ENCODE data around the gene CHMP3.
"Not testable (repeated sequence)": the region's sequence is repeated elsewhere in the genome, so short reads cannot be mapped to it uniquely, and the experiment has no call there.

Gene CHMP3

DNA sequence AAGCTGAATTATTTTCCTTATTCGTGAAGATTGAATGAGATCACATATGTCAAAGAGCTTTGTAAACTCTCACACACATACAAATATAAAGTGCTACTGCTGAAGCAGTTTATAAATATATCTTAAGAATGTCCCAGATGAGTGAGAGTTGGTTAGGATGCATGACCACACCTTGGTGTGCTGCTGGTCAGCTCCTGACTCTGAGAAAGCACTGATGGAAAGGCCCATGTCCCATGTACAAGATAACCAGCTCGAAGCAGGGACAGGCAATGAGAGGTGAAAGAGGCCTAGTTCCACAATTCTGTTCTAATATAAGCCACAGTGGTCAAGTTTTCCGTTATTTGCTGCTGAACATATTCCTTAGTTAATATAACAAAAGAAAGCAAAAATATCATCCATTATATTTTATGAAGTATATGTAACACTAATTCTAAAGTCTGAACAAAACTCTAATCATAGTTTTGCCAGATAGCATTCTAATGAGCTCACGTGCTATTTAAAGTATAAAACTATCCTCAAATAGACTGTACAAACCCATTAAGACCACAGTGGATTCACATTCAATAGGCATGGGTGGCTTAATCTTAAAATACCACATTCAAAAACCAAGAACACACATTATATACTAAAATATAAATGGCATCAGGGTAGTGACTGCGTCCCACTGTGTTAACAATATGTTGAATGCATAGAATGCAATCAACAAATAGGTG, 49.1 kb downstream of the CHMP3 start:
- intact Hi-C loops (cut with DNase I) = no loop called here
- DNase-seq = no peak

DNA sequence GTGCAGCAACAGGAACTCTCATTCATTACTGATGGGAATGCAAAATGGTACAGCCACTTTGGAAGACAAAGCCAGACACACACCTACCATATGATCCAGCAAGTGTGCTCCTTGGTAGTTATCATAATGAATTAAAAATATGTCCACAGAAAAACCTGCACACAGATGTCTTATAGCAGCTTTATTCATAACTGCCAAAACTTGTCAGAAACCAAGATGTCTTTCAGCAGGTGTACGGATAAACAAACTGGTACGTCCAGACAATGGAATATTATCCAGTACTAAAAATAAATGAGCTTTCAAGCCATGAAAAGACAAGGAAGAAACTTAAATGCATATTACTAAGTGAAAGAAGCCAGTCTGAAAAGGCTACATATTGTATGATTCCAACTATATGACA, 50.4 kb downstream of the CHMP3 start:
- intact Hi-C loops (cut with DNase I) = no loop called here
- no peak for DNase-seq

DNA sequence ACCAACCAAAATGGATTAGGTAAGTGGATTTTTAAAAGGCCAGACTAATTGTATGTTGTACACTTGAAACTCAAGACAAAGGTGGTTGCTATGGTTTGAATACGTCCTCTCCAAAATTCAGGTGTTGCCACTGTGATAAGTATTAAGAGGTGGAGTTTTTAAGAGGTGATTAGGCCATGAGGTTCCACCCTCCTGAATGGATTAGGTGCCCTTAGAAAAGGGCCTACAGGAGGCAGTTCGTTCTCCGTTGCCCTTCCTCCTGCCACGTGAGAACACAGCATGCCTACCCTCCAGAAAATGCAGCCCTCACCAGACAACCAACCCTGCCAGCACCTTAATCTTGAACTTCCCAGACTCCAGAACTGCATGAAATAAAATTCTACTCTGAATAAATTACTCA, 51.2 kb downstream of the CHMP3 start:
- intact Hi-C loops (cut with DNase I) = no loop called here
- DNase-seq = no peak

DNA sequence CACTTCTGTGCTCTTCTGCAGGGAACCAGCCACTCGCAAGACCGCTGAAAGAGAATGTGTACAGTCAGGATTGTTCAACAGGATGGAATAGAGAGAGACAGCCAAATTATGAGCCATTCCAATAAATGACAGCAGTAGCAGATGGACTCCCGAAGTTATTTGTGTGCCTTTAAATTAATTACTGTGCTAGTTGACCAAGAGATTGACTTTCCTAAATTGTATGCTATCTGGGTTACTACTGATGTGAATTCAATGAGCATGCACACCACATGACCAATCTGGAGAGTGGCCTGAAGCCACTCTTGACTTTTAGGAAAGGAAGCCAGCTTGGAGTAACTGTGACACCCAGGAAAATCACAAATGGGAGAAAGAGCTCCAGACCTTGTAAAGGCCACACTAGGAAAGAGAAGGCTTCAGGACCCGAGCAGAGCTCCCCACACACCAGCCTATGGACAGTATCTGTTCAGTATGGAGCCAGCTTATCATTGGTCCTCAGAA, 52.8 kb downstream of the CHMP3 start:
- DNase-seq = no peak
- intact Hi-C loops (cut with DNase I) = no loop called here

DNA sequence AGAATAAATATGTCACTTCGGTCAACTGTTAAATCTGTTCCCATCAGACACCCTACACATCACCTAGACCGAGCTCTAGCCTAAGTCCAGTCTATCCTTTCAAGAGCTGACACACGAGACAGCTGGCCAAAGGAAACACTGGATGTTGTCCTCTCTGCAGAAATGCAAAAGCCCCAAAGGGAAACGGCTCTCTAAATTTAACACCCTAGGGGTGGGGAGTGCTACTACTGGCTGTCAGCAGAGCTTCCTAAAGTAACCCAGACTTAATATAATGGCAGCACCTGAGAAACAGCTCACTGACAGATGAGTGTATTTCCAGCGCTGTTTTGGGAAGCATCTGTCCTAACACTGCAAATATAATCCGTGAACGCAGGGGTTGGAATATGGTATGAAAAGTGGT, 55.6 kb downstream of the CHMP3 start:
- no peak for DNase-seq
- intact Hi-C loops (cut with DNase I) = no loop called here

DNA sequence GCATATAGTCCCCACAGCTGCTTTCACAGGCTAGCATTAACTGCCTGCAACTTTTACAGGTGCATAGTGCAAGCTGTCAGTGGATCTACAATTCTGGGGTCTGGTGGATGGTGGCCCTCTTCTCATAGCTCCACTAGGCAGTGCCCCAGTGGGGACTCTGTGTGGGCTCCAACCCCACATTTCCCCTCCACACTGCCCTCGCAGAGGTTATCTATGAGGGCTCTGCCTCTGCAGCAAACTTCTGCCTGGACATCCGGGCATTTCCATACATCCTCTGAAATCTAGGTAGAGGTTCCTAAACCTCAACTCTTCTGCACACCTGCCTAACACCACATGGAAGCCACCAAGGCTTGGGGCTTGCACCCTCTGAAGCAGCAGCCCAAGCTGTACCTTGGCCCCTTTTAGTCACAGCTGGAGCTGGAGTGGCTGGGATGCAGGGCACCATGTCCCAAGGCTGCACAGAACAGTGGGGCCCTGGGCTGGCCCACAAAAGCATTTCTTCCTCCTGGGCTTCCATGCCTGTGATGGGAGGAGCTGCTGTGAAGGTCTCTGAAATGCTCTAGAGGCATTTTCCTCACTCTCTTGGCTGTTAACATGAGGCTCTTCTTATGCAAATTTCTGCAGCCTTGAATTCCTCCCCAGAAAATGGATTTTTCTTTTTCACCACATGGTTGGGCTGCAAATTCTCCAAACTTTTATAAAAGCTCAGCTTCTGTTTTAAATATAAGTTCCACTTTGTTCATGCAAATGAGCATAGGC, 62.7 kb downstream of the CHMP3 start:
- DNase-seq = no peak
- intact Hi-C loops (cut with DNase I) = no loop called here

DNA sequence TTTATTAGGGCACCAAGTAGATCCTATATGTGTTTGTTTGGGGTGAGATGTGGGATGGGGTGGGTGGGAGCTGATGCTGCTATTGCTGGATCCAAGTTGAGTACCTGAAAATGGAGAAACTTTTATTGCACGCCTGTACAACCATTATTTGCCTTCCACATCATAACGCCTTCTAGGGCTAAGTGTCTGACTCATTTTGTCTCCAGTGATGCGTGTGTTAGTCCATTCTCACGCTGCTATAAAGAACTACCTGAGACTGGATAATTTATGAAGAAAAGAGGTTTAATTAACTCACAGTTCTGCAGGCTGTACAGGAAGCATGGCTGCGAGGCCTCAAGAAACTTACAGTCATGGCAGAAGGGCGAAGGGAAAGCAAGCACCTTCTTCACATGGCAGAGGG, 63.9 kb downstream of the CHMP3 start:
- intact Hi-C loops (cut with DNase I) = no loop called here
- no peak for DNase-seq

DNA sequence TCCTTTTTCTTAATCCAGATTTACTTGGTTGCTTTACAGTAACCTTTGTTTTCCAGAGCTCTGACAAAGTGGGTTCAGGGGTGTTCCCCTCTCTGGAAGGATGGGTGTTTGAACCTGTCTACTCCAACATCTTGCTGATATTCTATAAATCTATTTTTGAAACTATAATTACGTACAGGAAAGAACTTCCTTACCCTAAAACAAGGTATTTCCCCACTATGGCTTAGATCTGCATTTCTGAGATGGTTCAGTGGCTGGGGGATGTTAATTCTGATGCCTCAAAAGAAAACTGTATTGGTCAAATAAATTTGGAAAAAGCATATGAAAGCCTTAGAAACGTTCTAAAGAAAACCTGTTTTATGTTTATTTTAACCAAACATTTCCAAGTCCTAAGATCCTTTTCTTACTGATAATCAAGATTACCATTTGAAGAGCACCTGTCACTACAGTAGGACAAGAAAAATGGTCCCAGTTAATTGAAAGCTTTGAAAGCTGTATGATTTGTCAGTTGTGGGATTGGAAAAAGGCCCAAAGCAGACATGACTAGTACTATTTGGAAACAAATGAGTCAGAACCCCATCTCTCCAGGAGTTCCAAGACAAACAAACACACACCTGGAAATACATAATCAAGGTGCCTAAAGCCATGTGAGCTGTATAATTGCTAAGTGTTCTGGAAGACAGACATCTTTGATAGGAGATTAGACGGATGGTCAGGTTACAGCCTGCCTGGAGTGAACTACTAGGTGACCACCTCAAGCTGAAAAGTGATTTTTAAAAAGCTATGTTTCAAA, 64.6 kb downstream of the CHMP3 start:
- intact Hi-C loops (cut with DNase I) = no loop called here
- no peak for DNase-seq

DNA sequence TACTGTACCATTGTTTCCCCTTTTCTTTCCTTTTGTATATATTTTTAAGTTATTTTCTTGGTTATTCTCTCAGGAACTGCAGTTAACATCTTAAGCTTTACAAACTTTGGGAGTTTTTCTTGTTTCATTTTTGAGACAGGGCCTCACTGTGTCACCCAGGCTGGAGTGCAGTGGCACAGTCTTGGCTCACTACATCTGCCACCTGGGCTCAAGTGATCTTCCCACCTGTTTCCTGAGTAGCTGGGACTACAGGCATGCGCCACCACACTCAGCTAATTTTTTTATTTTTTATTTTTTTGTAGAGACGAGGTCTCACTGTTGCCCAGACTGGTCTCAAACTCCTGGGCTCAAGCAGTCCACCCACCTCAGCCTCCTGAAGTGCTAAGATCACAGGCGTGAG, 66.9 kb downstream of the CHMP3 start:
- DNase-seq; intact Hi-C loops (cut with DNase I): not testable (repeated sequence)

DNA sequence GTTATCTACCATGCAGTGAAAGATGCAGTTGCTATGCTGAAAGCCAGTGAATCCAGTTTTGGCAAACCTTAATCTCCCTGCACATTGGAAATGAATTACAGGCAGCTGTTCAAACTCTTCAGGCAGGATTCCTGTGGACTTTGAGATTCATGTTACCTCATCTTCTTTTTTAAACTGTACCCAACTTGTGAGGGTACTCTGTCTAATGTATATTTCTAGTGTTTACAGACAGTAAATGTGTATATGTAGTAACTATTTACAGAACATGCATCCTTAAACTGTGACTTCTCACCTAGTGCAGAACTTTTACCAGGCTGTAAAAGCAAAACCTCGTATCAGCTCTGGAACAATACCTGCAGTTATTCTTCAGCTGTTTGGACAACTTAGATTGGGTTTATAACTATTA, 71.2 kb downstream of the CHMP3 start:
- DNase-seq = no peak
- intact Hi-C loops (cut with DNase I) = no loop called here

DNA sequence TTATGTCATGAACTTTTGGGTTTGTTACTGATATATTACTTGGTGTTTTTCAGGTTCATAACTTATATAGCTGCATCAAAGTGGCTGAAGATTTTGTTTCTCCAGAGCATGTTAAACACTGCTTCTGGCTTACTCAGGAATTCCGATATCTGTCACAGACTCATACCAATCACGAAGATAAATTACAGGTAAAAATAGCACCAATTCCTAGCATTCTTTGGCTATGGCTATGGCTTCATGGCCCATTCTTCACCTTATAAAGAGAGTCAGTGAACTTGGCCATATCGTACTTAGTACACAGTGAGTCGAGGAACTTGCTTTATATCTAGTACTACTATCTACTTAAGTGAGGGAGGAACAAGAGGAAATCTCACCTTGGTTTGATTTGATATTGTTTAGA, 72.2 kb downstream of the CHMP3 start:
- no peak for DNase-seq
- intact Hi-C loops (cut with DNase I) = no loop called here

DNA sequence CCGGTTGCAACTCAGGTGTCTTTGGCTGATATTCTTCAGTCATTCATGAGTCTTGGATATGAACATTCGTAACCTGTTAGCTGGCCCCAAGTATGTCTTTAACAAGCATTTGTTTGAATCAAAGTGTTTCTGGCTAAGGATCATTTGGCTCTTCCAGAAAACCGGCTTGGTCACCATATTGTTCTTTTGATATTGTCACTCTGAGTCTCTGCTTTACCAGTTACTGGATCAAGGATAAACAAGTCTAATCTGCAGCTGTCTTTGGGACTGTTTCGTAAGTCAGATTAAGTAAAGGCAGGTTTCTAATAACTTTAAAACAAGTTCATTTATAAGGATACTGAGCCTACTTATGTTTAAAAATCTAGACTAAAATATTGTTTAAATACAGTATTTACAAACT, 73.0 kb downstream of the CHMP3 start:
- intact Hi-C loops (cut with DNase I) = no loop called here
- DNase-seq = no peak

DNA sequence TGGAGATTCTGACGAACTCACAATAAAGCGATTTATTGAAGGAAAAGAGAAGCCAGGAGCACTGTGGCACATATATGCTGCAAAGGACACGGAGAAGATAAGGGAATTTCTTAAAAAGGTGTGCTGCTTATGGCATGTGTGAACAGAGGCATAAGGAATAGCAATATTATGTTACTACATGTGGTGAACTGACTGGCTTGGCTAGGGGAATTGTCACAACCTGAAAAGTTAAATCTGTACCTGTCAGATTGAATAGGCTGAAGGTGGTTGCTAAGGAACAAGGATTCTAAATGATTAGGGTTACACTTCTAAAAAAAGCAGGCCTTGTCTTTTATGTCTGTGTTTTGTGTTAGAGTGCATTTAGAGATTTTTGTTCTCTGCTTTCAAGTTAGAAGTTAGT, 73.7 kb downstream of the CHMP3 start:
- intact Hi-C loops (cut with DNase I) = no loop called here
- DNase-seq = no peak

DNA sequence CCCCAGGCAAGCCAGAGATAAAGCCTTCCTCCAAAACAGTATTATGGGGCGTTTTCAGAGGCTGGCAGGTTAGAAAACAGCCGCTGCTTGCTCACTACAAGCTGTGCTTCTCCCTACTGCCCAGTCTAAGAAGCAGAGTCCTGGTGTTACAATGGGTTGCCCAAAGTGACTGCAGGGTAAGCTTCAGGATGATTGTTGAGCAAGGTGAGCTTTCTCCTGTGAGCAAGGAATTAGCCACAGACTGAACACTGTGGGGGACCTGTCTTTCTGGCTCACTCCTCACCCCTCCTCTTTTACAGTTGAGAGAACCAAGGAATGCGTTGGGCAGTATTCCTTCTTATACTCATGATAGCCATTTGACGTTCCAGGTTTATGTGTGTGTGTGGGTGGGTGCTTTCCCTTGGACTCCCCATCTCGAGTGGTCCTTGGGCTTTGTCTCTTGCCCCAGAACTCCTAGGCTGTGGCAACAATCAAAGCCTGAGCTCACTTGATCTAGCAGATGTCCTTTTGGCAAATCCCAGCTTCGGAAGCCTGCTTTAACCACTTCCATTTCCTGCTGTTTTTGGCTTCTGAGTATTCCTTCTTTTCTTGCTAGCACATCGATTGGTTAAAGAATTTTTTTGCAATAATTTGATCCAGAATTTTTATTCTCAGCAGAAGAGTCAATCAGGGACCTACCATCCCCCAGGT, 74.5 kb downstream of the CHMP3 start:
- DNase-seq = no peak
- intact Hi-C loops (cut with DNase I) = no loop called here

DNA sequence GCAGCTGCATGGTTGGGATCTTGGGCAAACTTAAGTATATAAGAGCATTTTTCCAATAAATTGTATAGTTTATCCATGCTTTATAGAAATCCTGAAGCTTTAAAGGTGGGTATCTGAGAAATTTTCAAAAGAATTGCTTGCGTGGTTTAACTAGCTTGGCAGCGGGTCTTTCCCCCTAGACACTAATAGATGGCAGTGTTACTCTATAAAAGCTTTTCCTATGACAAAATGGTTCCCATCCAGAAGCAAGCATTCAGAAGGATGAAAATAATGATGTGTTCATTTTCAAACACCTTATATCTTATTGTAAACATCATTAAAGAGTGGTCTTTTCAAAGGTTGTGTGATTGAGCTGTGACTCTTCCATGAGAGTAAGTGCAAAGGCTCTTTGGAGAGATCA, 76.2 kb downstream of the CHMP3 start:
- no peak for DNase-seq
- intact Hi-C loops (cut with DNase I) = no loop called here

DNA sequence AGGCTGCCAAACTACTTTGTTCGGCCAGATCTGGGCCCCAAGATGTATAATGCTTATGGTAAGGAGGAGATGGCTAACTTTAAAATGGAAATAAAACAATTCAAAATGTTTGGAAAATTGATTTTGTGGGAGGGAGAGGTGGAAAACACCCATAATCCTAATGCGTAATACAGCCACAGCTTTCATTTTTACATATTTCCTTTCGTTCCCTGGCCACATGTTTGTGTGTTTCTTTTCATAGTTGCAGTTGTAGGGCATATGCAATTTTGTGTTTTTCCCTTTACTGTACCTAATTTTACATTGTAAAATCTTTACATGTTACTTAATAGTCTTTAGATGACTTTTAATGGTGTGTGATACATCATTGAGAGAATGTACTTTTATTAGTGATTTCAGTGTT, 77.4 kb downstream of the CHMP3 start:
- intact Hi-C loops (cut with DNase I) = no loop called here
- DNase-seq = no peak

DNA sequence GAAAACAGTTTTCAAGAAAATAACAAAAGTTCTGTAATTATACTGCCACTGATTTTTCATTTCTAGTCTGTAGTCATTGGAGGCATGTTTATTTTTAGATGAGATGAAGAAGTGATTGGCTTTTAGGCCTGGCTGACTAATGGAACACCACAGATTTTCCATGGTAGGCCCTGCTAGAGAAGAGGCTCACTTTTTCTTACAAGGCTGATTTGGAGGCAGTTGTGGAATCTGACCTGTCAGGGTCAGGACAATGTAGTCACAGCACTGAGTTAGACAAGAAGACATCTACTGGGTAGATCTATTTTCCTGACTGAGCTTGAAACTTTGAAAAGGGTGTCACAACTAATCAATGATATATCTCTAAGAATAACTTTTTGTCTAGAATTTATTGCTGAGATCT, 78.1 kb downstream of the CHMP3 start:
- no peak for DNase-seq
- intact Hi-C loops (cut with DNase I) = no loop called here

DNA sequence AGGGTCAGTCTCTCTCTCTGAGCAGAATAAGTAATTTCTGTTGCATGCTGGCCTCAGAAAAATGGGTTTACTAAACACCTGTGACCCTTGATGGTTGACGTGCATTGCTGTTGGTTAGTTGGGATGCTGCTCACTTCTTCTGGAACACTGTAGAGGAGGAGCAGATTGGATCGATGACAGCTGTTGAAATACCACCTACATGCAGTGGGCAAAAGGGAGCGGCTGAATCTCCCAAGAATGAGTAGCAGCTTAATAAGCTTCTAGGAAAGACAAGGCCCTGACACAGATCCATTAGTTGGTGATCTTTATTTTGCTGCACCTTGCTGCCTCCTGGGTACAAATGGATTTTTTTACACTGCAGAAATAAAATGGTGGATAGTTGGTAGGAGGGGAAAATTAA, 78.9 kb downstream of the CHMP3 start:
- DNase-seq = peak in 1 of 10 donors; percentile 67
- intact Hi-C loops (cut with DNase I) = no loop called here

DNA sequence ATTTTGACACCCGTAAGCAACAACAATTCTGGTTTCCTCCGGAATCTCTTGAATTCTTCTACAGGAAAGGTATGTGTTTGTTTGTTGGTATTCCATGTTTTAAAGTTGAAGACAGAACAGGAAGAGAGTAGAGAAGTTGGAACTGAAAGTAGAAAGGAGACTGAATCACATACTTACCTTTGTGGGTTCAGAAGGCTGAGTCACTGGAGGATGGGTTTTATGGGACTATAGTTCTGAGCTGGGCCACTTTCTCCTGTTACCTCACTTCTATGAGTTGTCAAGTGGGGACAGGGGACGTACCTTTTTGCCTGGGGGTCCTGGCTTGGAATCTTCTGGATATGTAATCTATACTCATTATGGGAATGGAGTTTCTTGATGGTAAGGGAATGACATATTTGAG, 81.2 kb downstream of the CHMP3 start:
- intact Hi-C loops (cut with DNase I) = no loop called here
- DNase-seq = no peak

DNA sequence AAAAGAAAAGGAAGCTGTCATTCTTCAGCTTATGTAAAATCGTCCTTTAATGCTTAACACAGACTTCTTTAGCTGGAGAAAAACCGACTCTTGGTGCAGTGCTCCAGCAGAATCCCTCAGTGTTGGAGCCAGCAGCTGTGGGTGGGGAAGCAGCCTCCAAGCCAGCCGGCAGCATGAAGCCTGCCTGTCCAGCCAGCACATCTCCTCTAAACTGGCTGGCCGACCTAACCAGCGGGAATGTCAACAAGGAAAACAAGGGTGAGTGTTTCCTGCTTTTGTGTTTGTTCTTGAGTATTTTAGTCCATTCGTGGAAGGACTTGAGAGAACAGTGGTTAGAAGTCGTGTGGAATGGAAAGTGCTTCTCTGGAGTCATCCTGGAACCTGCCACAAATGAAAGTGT, 83.1 kb downstream of the CHMP3 start:
- DNase-seq = peak in 9 of 10 donors; percentile 39 to 93 (median 59)
- intact Hi-C loops (cut with DNase I) = no loop called here

DNA sequence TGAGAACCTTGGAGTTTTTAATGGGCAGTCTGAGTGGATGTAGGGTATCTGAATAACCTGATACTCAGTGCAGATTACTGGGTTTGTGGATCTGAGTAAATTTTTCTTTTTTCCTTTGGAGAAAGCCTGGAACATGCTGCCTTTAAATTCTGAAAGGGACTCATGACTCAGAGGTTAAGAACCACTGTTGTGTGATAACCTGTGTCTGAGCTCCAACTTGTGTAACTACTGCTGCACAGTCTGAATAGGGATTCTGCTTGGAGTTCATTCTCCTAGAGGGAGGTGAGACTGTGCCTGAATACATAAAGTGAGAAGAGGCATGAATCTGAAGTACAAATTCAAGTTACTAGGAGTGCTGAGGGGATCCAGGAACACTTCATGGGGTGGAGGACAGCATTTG, 85.9 kb downstream of the CHMP3 start:
- DNase-seq = no peak
- intact Hi-C loops (cut with DNase I) = loop anchor here (2.0 kb wide), 1 partner anchor 35 kb away; no protein-coding TSS in a partner anchor

Data from posterior cingulate gyrus (tissue), 11 donors.